Measurements from ENCODE around the gene MKRN2OS. TPM values are rescaled to one million over a fixed set of nuclear protein-coding genes. Genes with fewer than 3 reads are reported as not detected.

The MKRN2OS gene
- total RNA-seq, 1 experiment from 2014 or later = not detected

DNA sequence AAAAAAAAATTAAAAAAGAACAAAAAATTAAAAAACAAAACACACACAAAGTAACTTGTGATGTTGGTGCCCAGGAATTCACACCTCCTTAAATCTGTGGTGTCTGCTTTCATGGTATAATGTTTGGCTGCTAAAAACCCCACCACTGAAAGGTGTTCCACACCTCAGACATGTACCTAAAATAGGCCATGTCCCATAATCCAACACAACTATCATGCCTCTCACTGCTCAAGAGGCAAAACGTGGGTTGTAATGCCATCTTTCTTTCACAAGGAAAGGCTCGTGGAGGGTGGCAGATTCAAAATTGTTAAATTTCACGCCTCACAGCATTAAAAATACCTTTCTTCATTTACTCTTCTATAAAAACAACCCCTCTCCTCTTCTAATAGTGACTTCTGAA, 41.1 kb upstream of the MKRN2OS start:
- H3K4me3 Mint-ChIP-seq = no peak overlapping the region
- no peaks in the 10 kb centered on the region for H3K27me3 Mint-ChIP-seq (ENCODE audit: low read depth)
- POLR2A ChIA-PET = interaction anchor here (0.6 kb wide), 1 partner anchor 253 kb away, joined by 5 read pairs; no protein-coding TSS in a partner anchor
- H3K4me1 Mint-ChIP-seq = 0 out of 2 replicates have a peak, but pooled peaks cover 3% of the 10 kb centered on the region
- ATAC-seq (no peak), DNase-seq (ENCODE audit: low spot score) (no peak)
- no peaks in the 10 kb centered on the region for H3K9me3 Mint-ChIP-seq
- H3K36me3 Mint-ChIP-seq = peaks cover 58% of the 10 kb centered on the region
- CTCF ChIA-PET = no interaction called here
- TF ChIP-seq, protein P1, sequence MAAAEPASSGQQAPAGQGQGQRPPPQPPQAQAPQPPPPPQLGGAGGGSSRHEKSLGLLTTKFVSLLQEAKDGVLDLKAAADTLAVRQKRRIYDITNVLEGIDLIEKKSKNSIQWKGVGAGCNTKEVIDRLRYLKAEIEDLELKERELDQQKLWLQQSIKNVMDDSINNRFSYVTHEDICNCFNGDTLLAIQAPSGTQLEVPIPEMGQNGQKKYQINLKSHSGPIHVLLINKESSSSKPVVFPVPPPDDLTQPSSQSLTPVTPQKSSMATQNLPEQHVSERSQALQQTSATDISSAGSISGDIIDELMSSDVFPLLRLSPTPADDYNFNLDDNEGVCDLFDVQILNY (CRISPR knock-in tag; IDR thresholded peaks at IDR 0.05) = no peak
- TF ChIP-seq ETV6 (CRISPR knock-in tag; IDR thresholded peaks at IDR 0.05) (no peak), CREM (CRISPR knock-in tag; IDR thresholded peaks at IDR 0.05) (no peak), ZNF121 (CRISPR knock-in tag; IDR thresholded peaks at IDR 0.05) (no peak), AFF4 (CRISPR knock-in tag; IDR thresholded peaks at IDR 0.05; ENCODE audit: borderline replicate concordance) (no peak), CBFB (CRISPR knock-in tag; IDR thresholded peaks at IDR 0.05; ENCODE audit: low read depth) (no peak), ZNF317 (CRISPR knock-in tag; IDR thresholded peaks at IDR 0.05; ENCODE audit: borderline replicate concordance, low read depth) (no peak), TEAD1 (CRISPR knock-in tag; IDR thresholded peaks at IDR 0.05) (no peak), ZNF671 (CRISPR knock-in tag; IDR thresholded peaks at IDR 0.05) (no peak), NR2C2 (CRISPR knock-in tag; IDR thresholded peaks at IDR 0.05) (no peak), CTCF (IDR thresholded peaks at IDR 0.05) (no peak)
- H3K27ac Mint-ChIP-seq = peak overlapping the region; percentile 32; the same call in 1 of the 2 replicates

GRCh38 chr3:12585970-12586369, 40.7 kb upstream of the MKRN2OS start:
- TF ChIP-seq, protein P1 (CRISPR knock-in tag; IDR thresholded peaks at IDR 0.05) = no peak
- TF ChIP-seq TEAD1 (CRISPR knock-in tag; IDR thresholded peaks at IDR 0.05) (no peak), NR1H2 (CRISPR knock-in tag; IDR thresholded peaks at IDR 0.05) (no peak), MAX (CRISPR knock-in tag; IDR thresholded peaks at IDR 0.05) (no peak), SP1 (CRISPR knock-in tag; conservative IDR thresholded peaks at IDR 0.05) (no peak)
- Mint-ChIP-seq H3K27ac (peak overlapping the region; percentile 32; the same call in 1 of the 2 replicates), H3K9me3 (no peaks in the 10 kb centered on the region), H3K4me1 (0 out of 2 replicates have a peak, but pooled peaks cover 3% of the 10 kb centered on the region), H3K36me3 (peaks cover 55% of the 10 kb centered on the region), H3K27me3 (ENCODE audit: low read depth) (no peaks in the 10 kb centered on the region), H3K4me3 (no peak overlapping the region)
- CTCF ChIA-PET = no interaction called here
- DNase-seq (ENCODE audit: low spot score) = no peak
- no peak for ATAC-seq
- POLR2A ChIA-PET = no interaction called here

DNA sequence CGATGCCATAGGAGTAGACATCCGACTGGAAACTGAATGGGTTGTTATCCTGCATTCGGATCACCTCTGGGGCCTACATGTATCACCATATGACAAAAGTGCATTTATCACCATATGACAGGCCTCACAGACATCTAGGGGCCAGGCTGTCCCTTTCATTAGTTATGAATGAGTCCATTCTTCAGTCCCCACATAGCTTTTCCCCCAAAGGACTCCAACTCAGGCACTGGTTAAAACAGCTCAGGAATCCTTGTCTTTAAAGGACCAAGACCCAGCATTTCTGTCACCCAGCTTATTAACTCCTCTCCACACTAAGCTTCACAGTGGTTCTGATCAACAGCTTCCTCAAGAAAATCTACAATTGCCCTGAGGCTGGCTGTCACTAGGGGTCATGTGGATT, 39.9 kb upstream of the MKRN2OS start:
- POLR2A ChIA-PET = no interaction called here
- Mint-ChIP-seq H3K27ac (0 out of 2 replicates have a peak overlapping the region, but pooled peaks have one; percentile 41), H3K27me3 (ENCODE audit: low read depth) (no peaks in the 10 kb centered on the region), H3K36me3 (peaks cover 54% of the 10 kb centered on the region), H3K4me1 (0 out of 2 replicates have a peak, but pooled peaks cover 3% of the 10 kb centered on the region), H3K4me3 (no peak overlapping the region), H3K9me3 (no peaks in the 10 kb centered on the region)
- CTCF ChIA-PET = no interaction called here
- ATAC-seq = no peak
- no peak for DNase-seq (ENCODE audit: low spot score)
- TF ChIP-seq, protein P2, sequence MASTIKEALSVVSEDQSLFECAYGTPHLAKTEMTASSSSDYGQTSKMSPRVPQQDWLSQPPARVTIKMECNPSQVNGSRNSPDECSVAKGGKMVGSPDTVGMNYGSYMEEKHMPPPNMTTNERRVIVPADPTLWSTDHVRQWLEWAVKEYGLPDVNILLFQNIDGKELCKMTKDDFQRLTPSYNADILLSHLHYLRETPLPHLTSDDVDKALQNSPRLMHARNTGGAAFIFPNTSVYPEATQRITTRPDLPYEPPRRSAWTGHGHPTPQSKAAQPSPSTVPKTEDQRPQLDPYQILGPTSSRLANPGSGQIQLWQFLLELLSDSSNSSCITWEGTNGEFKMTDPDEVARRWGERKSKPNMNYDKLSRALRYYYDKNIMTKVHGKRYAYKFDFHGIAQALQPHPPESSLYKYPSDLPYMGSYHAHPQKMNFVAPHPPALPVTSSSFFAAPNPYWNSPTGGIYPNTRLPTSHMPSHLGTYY (CRISPR knock-in tag; IDR thresholded peaks at IDR 0.05) = no peak
- TF ChIP-seq PRRX2 (CRISPR knock-in tag; IDR thresholded peaks at IDR 0.05) = no peak
- TF ChIP-seq NFYB (CRISPR knock-in tag; conservative IDR thresholded peaks at IDR 0.05; ENCODE audit: low read depth) = no peak
- TF ChIP-seq ESRRA (CRISPR knock-in tag; IDR thresholded peaks at IDR 0.05; ENCODE audit: borderline replicate concordance) = no peak
- no peak for TF ChIP-seq SOX15 (CRISPR knock-in tag; IDR thresholded peaks at IDR 0.05)
- TF ChIP-seq CBFB (CRISPR knock-in tag; IDR thresholded peaks at IDR 0.05; ENCODE audit: low read depth) = no peak
- TF ChIP-seq GABPB1 (CRISPR knock-in tag; IDR thresholded peaks at IDR 0.05) = no peak
- no peak for TF ChIP-seq ATF6 (CRISPR knock-in tag; IDR thresholded peaks at IDR 0.05)
- no peak for TF ChIP-seq ZNF671 (CRISPR knock-in tag; IDR thresholded peaks at IDR 0.05)

All from WTC11 (cell line).